HG03064 (cell line): ENCODE results near the gene BAG3.
"Not testable (repeated sequence)": the region's sequence is repeated elsewhere in the genome, so short reads cannot be mapped to it uniquely, and the experiment has no call there.

ENCODE experiments used
- ATAC-seq: cut with Tn5 transposase; IDR thresholded peaks from one replicate; pipeline ENCODE4 v1.9.1; 2021; ENCODE audit warnings: low read depth; ENCODE audit not compliant: unreplicated experiment

Gene BAG3

GRCh38 chr10:119689016-119689580 lies 37.9 kb downstream of the BAG3 start:
- no peak for ATAC-seq

- no peak for ATAC-seq
Observed at GRCh38 chr10:119691726-119692125, 40.5 kb downstream of the BAG3 start.

- ATAC-seq: no peak
Observed at GRCh38 chr10:119693262-119693957, 42.2 kb downstream of the BAG3 start.

GRCh38 chr10:119694608-119695007 lies 43.4 kb downstream of the BAG3 start:
- no peak for ATAC-seq

- ATAC-seq: no peak
Observed at GRCh38 chr10:119700321-119700954, 49.3 kb downstream of the BAG3 start.

GRCh38 chr10:119701861-119702260 lies 50.7 kb downstream of the BAG3 start:
- ATAC-seq: no peak

GRCh38 chr10:119702583-119702982 lies 51.4 kb downstream of the BAG3 start:
- ATAC-seq: no peak

- ATAC-seq: no peak
Observed at GRCh38 chr10:119703903-119704508, 52.8 kb downstream of the BAG3 start.

- ATAC-seq: peak; percentile 63
Observed at GRCh38 chr10:119705434-119705831, 54.3 kb downstream of the BAG3 start.

GRCh38 chr10:119706521-119707278 lies 55.5 kb downstream of the BAG3 start:
- ATAC-seq: no peak

GRCh38 chr10:119707331-119707730 lies 56.2 kb downstream of the BAG3 start:
- ATAC-seq: not testable (repeated sequence)

- ATAC-seq: not testable (repeated sequence)
Observed at GRCh38 chr10:119710935-119711334, 59.8 kb downstream of the BAG3 start.

- no peak for ATAC-seq
Observed at GRCh38 chr10:119713744-119714483, 62.7 kb downstream of the BAG3 start.

- ATAC-seq: no peak
Observed at GRCh38 chr10:119714484-119714816, 63.3 kb downstream of the BAG3 start.

- ATAC-seq: no peak
Observed at GRCh38 chr10:119715628-119716505, 64.7 kb downstream of the BAG3 start.

GRCh38 chr10:119723161-119723560 lies 72.0 kb downstream of the BAG3 start:
- ATAC-seq: no peak

- ATAC-seq: no peak
Observed at GRCh38 chr10:119723624-119724023, 72.4 kb downstream of the BAG3 start.

- ATAC-seq: peak; percentile 2
Observed at GRCh38 chr10:119724593-119725516, 73.7 kb downstream of the BAG3 start.
